CD4-positive, alpha-beta T cell treated with Interleukin-1 beta for 1 hour (primary cell): ENCODE results near the gene FAM20A.

Experiments used
- DNase-seq, 2 donors: peaks; one replicate each; pipeline ENCODE4 v3.0.0-alpha.2; 2020 to 2022

The FAM20A gene

DNA sequence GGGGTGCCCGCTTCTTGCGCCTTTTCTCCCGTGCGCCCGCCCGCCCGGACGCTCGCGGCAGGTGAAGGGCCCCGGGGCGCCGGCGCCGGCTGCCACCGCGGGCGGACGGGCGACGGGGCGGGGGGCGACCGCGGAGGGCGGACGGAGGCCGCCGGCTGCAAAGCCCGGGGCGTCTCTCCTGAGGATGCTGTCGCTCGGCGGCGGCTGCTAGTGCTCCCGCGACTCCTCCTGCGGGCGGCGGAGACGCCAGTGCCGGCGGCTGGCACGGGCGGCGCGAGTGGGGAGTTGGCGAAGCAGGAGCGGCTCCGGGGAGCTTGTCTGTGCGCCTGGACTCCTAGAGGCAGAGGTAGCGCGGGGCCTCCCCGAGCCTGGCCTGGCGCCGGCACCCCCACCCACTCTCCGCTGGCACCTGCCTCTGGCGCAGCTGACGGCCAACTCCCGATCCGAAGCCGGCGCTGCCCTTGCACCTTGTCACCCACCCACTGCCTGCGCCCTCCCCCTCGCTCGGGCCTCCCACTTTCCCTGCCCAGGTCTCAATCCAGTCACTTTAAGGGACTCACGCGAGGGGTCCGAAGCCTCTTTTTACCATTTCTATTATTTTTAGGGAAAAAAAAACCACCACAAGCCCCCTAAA lies at the start of gene FAM20A:
Gene FAM20A (minus strand): TSS at position 437 of the 634 bp plus-strand sequence. CDS start 701 bp downstream, outside the sequence.
- DNase-seq = no peak

DNA sequence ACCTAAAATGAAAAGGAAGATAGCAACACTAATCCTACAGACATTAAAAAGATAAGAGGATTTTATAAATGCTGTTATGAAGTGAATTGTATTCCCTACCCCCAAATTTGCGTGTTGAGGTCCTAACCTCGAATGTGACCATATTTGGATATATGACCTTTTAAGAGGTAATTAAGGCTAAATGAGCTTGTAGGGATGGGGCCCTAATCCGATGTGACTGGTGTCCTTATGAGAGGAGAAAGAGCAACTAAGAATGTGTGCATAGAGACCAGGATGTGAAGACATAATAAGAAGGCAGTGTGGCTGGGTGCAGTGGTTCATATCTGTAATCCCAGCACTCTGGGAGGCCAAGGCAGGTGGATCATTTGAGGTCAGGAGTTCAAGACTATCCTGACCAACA lies 48.2 kb upstream of the FAM20A start:
- no peak for DNase-seq

DNA sequence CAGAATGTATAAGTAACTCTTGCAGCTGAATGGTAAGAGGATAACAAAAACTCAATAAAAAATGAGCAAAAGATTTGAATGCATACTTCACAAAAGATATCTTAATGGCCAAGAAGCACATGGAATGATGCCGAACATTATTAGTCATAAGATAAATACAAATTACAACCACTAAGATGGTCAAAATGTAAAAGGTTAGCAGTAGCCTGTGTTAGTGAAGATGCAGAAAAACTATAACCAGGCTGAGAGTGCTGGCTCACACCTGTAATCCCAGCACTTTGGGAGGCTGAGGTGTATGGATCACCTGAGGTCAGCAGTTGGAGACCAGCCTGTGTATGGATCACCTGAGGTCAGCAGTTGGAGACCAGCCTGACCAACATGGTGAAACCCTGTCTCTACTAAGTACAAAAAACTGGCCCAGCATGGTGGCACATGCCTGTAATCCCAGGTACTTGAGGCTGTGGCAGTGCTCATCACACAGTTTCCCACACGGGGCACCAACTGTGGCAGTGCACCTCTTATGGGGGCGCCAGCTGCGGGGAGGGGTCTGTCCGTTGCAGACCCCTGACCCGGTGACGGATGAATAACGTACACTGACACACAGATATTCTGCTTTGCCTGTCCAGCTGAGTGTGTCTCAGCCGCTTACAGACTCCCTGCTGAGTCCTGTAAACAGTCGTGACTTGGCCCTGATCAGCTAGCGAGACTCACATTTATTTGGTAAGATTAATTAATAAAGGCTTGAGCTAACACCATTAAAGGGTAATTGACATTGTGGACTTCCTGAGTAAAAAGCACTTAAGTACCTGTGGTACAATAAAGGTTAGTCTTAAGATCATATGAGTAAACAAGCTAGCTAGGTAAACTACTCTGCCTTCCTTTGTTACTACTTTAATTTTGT lies 45.7 kb upstream of the FAM20A start:
- DNase-seq = no peak

DNA sequence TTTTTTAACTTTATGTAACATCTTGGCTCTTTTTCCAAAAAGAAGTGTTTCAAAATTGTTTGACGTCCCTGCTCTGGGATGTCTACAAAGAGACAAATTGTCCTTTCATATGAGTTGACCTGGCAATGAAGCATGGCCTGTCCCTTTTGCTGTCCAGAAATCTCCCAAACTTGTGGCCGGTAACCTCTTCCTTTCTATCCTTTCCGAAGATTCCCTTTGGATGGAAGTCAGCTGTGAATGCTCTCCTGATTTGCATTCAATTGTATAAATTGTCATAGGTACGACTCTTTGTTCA lies 40.9 kb upstream of the FAM20A start:
- no peak for DNase-seq

DNA sequence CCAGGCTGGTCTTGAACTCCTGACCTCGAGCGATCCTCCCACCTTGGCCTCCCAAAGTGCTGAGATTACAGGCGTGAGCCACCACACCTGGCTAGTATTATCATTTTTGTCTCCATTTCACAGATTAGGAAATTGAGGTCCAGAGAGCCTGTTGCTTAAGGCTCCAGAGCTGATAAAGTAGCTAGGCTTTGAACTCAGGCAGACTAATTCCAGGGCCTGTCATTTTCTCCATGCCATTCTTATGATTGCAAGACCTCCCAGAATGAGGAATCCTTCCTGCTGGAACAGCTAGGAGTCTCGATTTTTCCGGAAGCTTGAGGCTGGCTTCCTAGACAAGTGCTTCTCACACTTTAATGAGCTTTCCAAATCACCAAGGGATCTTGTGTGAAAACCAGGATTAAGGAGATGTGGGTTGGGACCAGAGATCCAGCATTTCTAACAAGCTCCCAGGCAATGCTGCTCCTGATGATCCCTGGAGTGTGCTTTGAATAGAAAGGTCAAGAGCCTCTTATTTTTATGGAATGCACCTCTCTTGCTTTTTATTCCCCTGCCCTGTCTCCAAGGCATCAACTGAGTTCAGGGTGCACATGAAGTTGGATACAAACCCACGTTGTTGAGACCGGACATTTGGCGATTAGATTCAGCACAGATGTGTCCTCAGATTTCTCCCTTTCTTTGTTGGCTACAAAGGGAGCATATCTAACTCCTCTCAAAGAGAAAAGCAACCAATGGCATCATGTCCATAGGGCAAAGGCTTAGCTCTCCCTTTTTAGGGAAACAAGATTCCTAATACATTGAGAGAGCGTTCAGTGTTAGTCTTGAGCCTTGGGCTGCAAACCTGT lies 40.3 kb upstream of the FAM20A start:
- DNase-seq = no peak

DNA sequence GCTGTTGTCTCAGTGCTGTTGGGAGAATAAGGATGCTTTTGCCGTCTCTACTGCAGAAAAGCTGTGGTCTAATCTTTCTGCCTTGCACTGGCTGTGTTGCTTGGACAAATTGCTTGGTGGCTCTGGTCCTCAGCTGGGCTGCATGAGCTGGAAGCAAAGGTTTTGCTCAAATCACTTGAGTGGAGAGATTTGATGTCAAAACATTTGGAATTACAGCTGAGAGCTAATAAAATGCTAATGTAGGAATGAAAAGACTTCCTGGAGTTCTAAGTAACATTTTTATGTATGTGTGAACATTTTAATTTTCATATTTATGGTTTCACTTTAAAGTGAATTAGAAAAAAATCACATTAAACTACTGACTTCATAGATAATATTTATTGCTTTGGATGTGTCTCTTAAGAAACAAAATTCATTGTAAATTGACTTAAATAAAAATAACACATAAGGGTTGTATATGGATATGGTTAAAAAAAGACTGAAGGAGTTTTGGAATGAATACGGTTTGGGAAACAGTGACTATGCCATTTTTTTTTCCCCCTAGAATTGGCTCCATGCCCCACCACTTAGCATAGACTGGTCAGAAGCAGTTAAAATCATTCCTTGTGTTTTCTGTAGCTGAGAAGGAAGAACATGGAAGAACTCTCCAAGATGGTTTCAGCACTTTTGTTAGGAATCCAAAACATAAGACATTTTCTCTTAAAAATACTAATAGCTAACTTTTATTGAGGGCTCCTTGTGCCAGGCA lies 39.2 kb upstream of the FAM20A start:
- DNase-seq = no peak

DNA sequence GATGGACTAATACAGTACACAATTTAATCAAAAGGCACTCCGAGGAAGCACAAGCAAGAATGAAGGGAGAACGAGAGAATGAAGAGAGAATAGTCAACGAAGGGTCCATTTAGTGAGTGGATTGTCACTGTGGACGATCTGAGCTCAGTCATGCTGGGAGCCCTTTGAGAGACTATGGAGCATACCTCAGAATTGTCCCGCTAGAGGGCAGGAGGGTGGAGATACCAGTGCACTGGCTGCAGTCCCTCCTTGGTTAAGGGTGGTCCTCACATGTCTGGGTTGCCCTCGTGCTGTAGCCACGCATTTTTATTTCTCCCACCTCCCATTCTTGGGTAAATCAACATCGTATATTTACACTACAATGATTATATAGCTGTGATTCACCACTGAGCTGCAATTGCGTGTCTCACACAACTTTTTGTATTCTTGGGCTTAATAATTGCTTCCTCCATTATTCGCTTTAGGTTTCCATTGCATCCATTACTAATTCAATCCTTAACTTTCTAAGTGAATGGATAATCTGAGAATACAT lies 33.2 kb upstream of the FAM20A start:
- no peak for DNase-seq

DNA sequence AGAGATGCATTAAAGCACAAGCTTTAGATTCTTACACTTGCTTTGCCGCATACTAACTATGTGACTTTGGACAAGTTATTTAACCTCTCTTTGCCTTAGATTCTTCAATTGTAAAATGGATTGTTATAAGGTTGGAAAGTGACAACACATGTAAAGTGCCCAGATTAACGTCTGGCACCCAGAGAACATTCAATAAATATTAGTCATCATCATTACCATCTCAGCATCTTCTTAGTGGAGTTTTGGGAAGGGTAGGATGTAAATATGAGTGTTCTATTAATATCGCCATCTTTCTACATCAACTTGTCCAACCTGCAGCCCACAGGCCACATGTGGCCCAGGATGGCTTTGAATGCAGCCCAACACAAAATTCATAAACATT lies 27.4 kb upstream of the FAM20A start:
- no peak for DNase-seq

DNA sequence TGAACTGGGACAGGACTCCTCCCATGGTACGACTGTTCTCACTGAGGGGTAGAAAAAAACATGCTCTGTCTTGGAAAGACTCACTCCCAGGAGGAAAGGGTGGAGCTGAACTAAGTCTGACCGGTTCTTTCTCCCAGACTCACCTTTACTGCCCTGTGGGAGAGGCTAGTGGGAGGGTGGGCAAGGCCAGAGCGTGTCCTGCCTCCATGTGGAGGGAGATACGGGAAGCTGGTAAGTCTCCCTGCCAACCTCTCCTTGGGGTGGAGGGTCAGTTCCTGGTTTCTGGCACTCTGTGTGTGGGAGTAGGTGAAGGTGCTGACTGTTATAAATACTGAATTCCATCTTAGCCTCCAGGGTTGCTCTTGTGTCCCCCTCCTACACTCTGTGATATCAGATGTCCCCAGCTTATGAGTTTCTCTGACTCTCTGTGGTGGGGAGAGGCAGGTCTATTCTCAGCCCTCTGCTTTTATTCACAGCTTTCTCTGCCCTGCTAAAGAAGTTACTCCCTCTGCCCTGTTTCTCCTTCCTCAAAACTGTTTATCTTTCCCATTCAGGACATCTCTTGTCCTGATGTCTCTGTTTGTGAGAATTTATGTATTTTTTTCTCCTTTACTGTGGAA lies 26.9 kb upstream of the FAM20A start:
- no peak for DNase-seq

DNA sequence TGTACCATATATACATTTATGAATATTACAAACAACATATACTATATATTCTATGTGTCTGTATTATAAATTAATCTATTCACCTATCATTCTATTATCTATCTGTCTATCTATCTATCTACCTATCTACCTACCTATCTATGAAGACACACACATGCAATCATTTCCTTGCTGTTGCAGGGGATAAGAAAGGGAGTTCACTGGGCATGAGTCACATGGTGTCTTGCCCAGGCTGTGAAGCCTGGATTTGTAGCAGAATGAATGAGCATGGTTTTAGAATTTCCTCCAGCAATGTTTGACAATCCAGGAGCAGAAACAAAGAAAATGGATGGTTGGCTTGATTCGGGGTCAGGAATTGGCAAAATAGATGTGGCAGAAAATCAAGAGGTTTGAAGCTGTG lies 23.2 kb upstream of the FAM20A start:
- DNase-seq = no peak

DNA sequence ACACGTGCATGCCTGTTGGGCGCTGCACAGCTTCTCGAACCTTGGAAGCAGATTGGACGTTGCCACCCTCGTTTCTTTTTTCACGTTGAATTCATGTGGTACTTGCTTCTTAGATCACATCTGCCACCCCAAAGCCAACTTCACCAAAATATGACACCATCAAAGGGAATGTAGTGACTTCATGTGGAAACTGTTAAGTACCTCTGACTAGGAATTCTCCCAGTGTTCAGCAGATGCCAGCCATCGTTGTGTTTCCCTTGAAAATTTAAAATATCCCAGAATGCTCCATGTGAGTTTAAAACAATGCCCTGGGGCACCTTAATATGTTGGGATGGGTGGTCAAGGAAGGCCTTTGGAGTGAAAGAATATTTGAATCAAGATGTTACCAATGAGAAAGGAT lies 22.6 kb upstream of the FAM20A start:
- DNase-seq = no peak

DNA sequence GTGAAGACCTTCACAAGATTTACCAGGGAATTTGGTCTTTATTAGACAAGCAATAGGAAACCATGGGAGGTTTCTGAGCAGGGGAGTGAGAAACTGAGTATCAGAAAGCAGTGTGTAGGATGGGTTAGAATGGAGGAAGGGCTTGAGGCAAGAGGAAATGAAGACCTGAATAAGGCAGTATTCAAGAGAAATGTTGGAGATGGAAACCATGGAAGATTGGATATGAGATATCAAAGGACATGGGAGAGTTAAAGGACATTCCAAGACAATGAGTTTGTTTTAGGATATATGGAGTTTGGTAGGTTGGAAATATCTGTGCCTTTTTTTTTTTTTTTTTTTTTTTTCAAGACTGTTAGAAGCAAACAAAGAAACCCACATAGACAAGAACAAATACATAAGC lies 21.3 kb upstream of the FAM20A start:
- no peak for DNase-seq

DNA sequence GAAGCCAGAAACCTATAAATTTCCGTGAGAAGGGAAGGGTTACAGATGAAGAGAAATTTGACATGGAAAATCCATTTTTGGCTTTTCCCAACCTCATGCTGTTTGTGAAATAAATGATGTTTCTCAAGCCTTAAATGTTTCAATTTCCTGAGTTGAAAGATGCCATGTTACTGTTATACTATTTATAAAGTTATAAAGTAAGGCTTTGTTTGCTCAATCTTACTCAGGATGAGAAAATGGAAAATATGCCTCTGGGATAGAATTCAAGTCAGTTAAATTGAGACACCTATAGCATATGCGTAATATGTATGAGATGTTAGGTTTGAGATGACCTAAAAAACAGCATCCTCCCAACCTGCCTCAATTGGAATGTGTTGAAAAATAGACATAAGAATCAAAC lies 19.9 kb upstream of the FAM20A start:
- DNase-seq = no peak

DNA sequence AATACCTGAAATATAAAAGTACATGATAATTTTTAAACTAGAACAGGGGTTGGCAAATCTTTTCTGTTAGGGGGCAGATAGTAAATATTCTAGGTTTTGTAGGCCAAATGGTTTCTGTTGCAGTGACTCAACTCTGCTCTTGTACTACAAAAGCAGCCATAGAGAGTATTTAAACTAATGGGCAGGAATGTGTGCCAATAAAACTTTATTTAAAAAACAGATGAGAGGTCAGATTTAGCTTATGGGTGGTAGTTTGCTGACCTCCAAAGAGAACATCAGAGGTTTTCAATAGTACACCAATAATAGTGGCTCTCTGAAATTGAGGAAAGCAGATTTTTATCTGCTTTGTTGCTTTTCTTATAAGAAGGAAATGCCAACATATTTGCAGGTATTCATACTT lies 15.2 kb upstream of the FAM20A start:
- DNase-seq = no peak

DNA sequence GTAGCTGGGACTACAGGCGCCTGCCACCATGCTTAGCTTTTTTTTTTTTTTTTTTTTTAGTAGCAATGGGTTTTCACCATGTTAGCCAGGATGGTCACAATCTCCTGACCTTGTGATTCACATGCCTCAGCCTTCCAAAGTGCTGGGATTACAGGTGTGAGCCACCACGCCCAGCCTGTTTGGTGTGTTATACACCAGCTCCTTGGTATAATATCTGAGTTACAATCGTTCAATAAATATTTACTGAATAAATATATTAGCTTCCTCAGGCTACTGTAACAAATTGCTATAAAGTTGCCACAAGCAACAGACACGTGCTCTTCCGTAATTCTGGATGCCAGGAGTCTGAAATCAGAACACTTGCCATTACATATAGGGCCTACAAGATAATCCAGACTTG lies 13.6 kb upstream of the FAM20A start:
- no peak for DNase-seq

DNA sequence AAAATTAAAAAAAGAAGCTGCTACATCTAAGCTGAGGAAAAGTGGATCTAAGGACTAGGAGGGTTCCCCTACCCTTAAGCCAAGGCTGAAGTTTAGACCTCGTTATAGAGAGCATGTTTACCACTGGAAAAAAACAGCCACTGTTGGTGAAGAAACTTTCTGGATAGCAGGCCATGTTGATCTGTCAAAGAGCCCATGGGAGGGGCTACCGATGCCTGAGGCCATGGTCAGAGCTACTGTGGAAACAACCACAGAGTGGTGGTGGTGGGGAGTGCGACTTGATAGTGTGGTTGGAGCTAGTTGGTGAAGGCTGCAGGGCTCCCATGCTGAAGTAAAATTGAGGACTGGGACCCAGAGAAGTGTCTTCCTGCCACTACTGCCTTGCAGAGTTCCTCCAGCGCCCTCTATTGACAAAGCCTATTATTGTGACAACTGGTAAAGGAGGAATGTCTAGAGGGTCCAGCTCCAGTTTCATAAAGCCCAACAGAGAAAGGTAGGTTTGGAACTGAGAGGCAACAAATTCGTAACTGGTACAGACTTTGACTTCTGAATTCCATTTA lies 12.7 kb upstream of the FAM20A start:
- peak; percentile 13 to 39 for DNase-seq

DNA sequence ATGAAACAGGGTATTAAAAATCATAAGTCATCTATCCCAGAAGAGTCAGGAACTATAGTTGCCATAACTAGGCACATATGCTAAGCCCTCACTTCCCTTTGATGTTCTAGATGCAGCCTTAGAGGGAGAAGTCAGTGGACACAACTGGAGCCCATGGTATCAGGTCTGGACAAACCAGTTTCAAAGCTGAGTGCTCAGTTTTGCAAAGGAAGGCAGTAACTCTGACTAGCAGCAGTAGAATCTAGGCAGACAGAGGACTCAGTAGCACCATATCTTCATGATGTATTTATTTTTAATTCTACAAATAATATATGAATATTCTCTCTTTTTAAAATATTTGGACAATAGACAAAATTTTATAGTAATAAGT lies 11.7 kb upstream of the FAM20A start:
- DNase-seq = no peak

DNA sequence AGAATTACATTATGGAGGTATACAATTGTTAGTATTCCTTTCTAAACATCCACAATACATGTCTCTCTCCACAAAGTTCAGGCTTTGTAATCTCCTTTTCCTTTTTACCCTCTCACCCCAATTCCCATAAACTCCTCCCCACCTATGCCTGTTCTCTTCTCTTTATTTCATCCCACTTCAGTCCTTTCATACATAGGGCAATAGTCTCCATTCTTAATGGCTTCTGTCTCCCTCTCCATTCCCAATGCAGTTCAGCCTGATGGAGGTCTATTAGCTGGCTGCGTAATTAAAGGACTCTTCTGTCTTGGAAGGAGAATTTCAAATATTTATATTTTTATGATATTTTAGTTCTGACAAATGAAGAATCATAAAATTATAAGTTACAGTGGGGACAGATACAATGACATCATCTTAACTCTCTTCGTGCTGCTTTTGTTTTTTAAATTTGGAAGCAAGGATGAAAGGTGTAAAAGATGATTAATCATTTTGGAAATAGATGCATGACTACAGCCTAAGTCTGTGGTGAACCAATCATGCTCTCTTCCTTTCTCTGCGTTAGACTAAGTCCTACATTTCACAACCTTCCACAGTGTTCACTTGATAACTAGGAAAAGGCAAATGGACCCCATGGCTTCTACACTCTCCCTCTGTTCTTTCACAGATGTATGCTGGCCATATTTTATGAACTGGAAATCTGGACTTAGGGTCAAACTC lies 11.2 kb upstream of the FAM20A start:
- no peak for DNase-seq

DNA sequence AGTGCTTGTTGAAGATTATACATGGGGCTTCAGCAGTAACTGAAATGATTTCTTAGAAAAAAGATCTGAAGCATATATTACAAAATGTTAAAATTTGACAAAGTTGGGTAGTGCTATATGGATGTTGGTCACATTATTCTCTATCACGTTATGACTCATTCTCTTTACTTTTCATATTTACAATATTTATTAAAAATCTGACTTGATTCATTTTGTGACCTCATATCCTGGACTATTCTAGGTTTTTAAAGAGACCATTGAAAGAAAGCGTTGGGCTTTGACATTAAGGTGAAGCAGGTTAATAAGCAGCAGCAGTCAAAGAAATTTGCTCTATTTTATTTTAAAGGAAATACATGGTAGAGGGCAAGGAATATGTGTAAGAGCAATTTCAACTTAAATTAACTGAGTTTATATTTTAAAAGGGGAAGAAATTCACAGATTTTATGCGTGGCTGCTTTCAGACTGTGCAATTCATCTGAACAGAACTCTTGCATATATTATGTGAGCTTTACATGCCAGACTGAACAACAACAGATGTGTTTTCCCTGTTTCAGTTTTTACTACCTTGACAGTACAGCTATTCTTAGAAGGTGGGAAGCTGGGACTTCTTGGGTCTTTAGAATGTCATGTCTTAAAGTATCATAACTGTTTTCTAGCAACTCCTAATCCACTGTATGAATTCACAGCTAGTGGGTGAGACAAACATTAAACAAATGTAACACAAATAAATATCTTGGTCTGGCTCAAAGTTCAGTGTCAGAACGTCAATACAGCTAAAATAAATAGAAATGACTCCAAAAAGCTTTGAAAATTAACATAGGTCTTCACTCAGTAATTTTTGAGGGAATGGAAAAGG lies 10.4 kb upstream of the FAM20A start:
- DNase-seq = no peak

DNA sequence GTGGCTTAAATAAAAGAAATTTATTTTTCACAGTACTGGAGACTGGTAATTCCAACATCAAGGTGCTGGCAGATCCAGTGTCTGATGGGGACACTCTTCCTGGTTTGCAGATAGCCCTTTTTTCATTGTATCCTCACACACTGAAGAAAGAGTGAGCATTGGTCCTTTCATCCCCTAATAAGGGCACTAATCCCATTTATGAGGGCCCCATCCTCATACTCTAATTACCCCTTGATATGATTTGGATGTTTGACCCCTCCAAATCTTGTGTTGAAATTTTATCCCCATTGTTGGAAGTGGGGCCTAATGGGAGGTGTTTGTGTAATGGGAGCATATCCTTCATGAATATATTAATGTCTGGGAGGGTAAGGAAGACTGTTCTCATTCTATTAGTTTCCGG lies 9.4 kb upstream of the FAM20A start:
- DNase-seq = no peak
